HL-60/S4 treated with phorbol 12-myristate 13-acetate at 8.2 ng/mL for 4 days and 3 days (cell line): ENCODE results near the gene SPART.
"Not testable (repeated sequence)": the region's sequence is repeated elsewhere in the genome, so short reads cannot be mapped to it uniquely, and the experiment has no call there.

ENCODE experiments used
- in situ Hi-C: fragments of 300-500 bp; cut with MboI; formaldehyde crosslinking; loops from 2 replicates; pipeline ENCODE4 v1.15.0; 2022; ENCODE audit warnings: low sequenced_read_pairs

The SPART gene

DNA sequence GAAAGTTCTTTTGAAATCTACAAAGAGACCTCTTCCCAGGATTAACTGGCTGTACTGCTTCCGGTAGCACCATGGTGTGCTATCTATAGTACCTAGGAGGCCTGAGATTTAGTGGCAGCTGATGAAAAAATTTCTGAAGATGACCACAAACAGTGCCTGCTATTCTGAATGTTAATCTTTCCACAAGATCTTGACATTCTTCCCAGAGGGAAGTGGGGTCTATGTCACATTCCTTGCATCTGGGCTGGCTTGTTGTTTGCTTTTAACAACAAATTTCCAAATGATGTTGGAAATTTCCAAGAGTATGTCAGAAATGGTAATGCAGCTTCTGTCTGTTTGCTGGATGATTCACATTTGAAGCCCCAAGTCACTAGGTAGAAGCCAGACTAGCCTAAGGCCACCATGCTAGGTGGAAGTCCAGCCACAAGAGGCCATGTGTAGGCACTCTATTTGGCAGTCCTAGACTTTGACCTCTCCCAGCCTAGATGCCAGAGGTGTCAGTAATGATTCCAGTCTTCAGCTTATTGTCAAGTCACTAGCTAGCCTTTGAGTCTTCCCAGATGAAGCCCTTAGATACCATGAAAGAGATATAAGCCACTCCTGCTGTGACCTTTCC lies 22.1 kb downstream of the SPART start:
- in situ Hi-C loops = no loop called here

DNA sequence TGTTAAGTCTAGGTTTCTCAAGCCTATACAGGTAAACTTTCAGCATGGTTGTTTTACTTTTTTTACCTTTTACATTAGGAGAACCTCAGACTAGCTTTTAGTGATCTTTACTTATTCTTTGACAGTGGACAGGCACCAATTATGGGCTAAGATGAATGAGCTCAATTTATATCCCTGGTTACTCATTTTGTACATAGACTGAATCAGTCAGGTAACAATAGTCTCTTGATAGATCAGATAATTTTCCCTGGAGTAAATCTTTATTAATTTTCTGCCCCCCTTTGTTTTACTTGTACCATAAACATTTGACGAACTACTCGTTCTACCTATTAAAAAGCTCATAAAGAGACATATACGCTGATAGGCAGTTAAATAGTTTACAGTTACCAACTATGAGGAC lies 22.8 kb downstream of the SPART start:
- in situ Hi-C loops = no loop called here

DNA sequence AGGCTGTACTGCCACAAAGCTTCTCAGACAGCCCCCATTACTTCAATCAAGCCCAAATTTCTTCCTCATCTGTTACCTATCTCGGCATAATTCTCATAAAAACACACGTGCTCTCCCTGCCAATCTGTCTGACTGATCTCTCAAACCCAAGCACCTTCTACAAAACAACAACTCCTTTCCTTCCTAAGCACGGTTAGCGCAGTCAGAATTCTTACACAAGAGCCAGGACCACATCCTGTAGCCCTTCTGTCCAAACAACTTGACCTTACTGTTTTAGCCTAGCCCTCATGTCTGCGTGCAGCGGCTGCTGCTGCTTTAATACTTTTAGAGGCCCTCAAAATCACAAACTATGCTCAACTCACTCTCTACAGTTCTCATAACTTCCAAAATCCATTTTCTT lies 26.4 kb downstream of the SPART start:
- in situ Hi-C loops = not testable (repeated sequence)

DNA sequence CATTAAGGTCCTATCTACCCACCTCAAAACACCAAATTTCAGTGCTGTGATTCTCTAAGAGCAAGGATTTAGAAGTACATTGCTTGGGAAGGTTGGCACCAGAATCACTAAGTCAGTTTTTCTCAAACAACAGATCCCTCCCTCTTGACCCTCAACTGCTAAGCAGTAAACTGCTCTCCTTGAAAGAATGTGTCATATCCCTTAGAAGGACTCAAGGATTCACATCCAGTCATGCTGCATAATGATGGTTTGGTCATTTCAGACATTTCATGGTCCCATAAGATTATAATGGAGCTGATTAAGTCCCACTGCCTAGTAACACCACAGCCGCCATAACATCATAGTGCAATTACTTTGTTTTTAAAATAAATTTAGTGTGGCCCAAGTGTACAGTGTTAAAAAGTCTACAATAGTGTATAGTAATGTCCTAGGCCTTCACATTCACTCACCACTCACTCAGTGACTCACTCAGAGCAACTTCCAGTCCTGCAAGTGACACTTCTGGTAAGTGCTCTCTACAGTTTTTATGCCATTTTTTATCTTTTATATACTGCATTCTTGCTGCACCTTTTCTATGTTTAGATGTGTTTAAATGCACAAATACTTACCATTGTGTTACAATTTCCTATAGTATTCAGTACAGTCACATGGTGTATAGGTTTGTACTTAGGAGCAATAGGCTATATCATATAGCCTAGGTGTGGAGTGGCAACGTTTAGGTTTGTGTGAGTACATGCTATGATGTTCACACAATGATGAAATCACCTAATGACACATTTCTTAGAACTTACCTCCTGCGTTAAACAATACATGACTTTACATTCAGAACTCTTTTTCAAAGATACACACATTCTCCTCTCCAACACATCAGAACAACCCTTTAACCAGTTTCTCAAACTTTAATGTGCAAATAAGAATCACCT lies 32.9 kb downstream of the SPART start:
- in situ Hi-C loops = no loop called here

DNA sequence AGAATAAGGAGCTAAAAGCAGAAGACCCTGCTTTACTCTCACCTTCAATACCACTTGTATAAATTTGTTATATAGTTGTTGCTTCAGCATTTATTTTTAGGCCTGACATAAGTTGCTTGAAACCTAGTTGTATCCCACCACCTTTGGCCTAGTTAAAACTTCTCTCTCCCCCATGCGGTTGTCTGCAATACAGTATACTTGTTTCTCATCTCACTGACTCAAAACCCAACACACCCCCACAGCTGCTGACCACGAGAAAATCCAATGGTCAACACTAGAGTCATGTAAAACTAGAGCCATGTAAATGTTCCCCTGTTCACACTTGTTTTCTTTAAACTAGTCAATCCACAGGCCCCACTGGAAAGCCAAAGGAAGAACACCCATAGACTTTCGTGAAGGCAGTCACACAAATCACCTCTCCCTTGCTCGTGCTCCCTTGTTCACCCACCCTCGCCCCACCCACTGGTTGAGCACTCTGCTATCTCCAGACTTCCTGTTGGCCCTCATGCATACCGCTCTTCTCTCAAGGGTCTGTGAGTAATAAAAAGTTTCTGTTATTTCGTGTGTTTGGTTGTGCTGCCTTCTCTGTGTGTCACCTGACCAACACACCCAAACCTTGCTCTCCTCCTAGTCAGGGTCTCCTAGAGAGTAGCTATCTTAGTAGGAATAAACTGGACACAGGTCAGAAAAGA lies 35.6 kb downstream of the SPART start:
- in situ Hi-C loops = no loop called here

DNA sequence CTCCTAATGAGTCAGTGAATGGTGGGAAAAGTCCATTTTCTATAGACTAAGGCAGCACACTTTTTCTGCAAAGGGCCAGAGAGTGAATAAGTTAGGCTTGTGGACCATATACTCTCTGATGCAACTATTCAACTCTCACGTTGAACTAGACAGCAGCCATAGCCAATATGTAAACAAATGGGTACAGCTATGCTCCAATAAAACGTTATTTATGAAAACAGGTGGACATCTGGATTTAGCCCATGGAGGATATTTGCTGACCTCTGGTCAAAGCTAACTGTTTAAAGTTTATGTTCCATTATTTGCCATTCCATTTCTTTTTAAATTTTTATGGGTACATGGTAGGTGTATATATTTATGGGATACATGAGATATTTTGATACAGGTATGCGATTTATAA lies 43.9 kb downstream of the SPART start:
- in situ Hi-C loops = no loop called here

DNA sequence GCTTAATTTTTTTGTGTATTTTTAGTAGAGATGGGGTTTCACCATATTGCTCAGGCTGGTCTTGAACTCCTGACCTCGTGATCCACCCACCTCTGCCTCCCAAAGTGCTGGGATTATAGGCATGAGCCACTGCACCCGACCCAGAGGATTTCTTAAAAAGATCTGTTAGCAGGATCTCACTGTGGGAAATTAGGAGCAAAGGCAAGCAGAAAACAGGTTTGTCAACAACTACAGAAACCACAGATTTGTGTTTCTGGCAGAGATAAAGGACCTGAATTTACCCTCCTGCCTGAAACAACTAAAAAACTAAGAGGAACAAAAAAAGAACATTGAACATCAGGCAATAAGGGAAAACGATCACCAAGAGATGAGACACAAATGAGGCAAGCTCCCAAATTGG lies 46.7 kb downstream of the SPART start:
- in situ Hi-C loops = not testable (repeated sequence)

DNA sequence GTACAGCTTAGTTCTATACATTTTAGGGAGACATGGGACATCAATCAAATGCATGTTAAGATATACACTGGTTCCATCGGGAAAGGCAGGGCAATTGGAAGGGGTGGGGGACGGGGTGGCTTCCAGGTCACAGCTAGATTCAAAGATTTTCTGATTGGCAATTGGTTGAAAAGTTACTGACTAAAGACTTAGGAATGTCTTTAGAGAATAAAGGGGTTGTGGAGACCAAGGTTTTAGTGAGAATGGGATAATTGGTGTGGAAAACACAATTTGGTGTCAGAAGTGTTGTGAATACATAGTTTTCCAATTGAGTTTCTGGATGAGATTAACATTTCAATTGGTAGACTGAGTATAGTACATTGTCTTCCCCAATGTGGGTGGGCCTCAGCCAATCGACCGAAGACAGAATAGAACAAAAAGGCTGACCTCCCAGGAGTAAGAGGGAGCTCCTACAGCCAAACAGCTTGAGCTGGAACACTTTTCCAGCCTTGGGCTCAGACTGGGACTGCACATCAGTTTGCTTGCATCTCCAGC lies 47.6 kb downstream of the SPART start:
- in situ Hi-C loops = no loop called here

DNA sequence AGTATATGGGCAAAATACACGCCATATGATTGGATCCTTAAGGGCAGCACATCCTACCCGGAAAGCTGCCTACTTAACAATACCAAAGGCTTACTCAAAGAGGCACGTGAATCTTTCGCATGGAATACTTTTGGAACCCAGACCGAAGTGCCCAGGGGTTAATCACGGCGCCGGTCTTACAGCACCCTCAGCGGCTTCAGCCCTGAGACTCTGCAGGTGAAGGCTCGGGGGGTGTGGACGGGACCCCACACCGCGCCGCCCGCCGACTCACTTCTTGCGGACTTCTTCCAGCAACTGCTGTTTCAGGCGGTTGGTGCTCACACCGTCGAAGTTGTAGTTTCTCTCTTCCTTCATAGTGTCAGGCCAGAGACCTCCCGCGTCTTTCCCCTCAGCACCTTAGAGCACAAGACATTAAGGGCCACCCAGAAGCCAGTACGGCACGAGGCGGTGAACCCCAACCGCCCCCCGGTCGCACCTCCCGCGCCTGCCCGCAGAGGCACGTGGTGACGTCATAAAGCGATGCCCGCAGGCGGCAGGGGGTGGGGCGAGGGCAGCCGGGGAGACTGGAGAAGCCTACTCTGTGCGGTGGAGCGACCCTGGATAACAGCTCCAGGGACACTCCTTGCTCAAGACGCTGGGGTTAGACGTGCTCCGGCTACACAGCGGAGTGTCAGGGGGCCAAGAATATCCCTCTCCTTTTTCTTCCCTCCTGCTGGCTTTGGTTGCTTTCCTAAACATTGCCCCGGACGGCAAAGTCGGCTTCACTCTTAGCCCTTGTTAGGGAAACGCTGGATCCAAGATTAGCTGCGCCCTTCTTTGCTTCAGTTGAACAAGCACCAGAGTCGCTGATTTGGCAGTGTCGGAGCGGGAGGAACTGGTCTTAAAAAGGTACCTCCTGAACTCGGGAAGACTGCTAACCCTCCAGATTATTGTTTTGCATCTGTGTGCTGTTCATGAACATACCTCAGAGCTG lies 48.5 kb downstream of the SPART start, which contains the start of gene CCDC169:
CCDC169 (minus strand) TSS at position 449 of the 973 bp plus-strand sequence; CDS start at position 354, 95 bp downstream.
- in situ Hi-C loops = no loop called here

DNA sequence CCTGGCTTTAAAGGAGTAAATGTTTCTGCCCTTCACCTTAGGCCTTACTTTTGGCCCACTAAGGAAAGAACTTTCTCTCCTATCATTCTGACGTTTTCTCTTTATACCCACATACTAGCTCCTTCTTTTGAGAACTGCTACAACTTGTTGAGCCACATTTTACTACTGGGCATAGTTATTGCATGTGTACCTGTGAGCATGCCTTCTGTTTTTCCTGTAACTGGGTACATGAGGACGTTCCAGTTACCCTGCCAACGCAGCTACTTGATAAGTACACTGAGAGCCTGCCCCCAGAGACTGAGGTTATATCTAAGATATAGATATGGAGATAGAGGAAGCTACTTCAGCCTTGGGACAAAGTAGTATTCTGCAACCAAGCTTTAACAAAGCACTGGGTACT lies 52.1 kb downstream of the SPART start:
- in situ Hi-C loops = no loop called here

DNA sequence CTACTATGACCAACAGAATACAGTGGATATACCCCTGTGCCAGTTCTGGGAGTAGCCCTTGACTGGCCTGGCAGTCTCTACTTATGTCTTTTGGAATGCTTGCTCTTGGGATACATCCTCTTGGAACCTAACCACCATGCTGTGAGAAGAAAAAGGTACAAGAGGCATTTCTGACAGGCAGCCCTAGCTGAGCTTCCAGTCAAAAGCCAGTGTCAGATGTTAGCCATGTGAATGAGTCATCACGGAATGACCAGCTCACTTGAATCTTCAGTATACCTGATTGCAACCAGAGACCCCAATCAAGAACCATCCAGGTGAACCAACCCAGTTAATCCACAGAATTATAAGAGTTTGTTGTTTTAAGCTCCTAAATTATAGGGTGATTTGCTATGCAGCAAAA lies 52.7 kb downstream of the SPART start:
- in situ Hi-C loops = no loop called here

DNA sequence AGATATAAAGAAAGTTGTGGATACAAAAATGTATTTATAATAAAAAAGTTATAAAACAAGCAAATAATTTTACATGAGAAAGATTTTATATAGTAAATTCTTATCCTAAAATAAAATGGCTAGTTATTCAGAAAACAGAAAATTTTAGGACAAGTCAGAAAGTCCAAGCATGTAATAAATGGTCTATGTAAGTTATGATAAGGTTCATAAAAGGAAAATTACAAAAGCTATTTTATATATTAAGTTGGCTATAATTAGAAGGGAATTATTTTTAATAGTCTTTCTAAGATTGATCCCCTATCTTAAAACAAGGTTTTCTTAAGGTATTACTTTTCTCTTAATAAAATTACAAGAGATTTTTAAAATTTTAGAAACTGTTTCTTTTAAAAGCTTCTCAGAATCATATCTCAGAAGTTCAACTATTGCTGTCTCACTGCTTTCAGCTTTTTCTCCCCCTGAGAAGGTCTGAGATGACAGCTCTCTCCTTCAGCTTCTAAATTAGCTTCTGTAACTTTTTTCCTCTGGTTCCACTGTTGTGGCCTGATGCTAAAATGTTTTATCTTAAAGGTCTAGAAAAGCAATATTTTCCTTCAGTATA lies 57.3 kb downstream of the SPART start:
- in situ Hi-C loops = no loop called here

DNA sequence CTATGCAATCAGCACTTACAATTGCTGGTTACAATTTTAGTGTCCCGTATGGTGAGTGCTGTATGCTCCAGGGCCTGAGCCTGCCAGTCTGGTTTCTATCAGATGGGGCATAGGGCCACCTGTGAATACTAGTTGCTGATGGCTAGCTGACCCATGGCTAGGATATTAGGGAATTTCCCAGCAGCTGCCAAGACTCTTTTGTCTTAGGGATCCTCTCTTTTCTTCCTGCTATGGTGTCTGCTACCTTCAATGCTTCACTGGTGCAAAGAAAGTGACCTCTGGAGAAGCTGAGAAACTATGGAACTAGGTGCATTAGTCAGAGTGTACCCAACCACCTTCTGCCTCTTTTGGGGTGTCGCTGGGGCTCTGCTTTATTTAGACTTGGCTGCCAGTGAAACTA lies 60.2 kb downstream of the SPART start:
- in situ Hi-C loops = no loop called here

DNA sequence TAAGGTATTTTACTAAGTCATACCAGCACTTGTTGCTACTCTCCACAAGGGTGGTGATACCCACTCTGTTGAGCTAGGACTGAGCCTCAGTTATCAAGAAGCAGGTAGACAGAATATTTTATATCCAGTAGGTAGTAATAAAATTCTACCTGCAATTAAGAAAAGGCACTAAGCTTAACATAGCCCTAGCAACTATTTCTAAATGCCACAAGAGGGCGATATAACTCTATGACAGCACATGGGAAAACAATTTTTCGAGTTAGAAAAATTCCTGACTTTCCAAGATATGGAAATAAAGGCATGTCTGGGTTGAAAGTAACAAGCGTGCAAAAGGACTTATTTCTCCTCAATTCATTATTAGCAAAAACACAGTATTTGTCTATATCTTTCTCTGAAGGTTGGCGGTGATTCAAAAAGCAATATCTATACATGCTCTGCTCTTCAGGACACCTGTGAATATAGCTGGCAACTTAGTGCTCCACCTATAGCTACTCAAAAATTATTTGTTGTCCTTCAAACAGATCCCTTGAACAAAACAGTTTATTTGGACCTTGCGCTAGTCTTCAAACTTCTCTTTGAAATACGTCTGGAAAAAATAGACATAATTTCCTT lies 63.3 kb downstream of the SPART start:
- in situ Hi-C loops = no loop called here

DNA sequence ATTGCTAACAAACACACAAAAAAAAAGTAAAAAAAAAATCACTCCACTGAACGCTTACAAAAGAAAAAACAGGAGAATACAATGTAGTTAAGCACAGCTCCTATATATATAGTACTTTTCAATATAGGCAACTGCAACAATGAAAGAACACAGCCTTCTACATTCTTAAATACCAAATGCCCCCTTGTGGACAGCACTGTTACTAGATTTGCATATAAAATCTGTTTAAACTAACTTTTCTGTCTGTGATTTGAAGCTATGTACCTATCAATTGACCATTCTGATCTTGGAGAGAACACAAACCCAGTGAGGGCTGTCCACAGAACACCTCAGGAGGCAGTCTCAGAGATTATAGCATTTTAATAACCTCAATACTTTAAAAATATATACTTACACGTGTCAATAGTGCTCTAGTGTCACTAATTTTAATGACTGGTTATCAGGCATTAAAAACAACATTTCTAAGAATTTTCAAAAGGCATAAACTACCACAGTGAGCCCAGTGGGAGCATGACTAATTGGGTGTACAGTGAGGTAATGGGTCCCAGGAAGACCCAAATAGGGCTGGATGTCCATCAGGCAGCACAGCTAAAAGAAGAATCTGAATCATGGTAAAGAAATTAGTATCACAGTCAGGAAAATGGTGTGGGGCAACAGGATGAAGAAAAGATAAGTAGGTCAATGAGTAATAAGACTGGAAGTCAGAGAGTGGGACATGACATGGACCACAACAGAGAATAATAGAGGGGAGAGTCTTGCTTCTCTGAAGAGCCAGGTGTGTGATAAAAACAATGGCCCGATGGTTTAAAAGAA lies 70.8 kb downstream of the SPART start:
- in situ Hi-C loops = no loop called here

DNA sequence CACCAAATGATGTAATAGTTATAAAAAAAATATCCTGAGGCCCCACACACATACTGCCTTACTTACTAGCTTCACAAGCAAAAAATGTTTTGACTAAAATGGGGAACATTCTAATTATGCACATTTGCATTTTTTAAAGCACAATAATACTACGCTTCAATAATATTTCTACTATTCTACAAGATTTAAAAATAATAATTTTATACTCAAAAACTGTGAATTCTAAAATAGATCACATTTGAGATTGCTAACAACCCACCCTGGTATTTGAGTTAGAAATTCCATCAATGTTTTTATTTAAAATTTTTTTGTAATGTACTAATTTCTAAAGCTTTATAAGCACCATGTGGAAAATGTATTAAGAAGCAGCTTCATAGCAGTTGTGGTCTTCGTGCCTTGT lies 72.8 kb downstream of the SPART start:
- in situ Hi-C loops = no loop called here

DNA sequence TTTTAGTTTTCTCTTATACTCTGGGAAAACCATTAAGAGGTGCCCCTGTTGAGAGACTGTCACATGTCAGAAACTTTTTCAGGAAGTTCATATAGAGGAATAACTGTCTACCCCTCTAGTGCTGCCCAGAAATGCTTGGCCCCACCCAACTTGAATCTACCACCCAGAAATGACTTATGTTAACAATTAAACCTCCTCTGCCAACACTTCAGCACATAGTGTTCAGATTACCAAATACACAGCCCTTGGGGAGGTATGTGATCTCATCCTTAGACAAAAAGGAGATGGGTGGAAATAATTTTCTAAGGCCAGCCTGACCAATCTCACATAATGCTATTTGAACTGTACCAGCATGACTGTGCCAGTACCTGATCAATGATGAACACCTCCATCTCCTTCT lies 84.2 kb downstream of the SPART start:
- in situ Hi-C loops = no loop called here

DNA sequence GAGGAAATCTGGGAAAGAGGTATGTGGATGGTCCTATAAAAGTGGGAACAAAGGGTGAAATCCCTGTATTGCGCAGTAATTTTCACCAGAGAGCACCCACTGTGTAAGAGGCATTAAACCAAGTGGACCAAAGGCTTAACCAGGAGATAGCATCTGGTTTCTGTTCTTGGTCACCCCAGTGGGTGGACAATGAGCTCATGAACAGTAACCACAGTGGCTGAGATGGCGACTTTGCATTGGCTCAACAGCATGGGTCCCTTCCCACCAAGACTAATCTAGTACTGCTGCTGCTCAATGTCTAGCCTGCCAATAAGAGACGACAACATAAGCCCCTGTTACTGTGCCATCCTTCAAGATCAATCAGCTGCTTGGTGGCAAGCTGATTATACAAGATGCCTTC lies 85.2 kb downstream of the SPART start:
- in situ Hi-C loops = no loop called here
